Right cardiac atrium (tissue), 5 donors: ENCODE measurements around the gene RXRB. TPM values are rescaled to one million over a fixed set of nuclear protein-coding genes. Genes with fewer than 3 reads are reported as not detected.

Experiments used
- ATAC-seq, 2 donors: fragments of 200-7000 bp; cut with Tn5 transposase; one replicate each; pipeline versions ENCODE4 v1.8.0 to v1.9.1; 2020; ENCODE audit warnings: moderate library complexity in 2 of 2, mild to moderate bottlenecking in 1 of 2
- DNase-seq, 3 donors: peaks; one replicate each; pipeline ENCODE4 v3.0.0-alpha.2; 2020
- H3K27ac ChIP-seq: one replicate; pipeline ENCODE4 v1.5.1; 2013; ENCODE audit warnings: mild to moderate bottlenecking, low read length, control low read depth, moderate library complexity
- H3K27me3 ChIP-seq: one replicate; pipeline ENCODE4 v1.6.1; 2013; ENCODE audit not compliant: control insufficient read depth, insufficient read depth
- H3K4me1 ChIP-seq: one replicate; pipeline ENCODE4 v1.6.1; 2013; ENCODE audit warnings: low read length; ENCODE audit not compliant: control insufficient read depth, insufficient read depth
- H3K4me3 ChIP-seq: one replicate; pipeline ENCODE4 v1.5.1; 2013; ENCODE audit warnings: low read length, control low read depth
- H3K9me3 ChIP-seq: one replicate; pipeline ENCODE4 v1.6.1; 2013; ENCODE audit warnings: low read length; ENCODE audit not compliant: control insufficient read depth
- WGBS: extraction: QIAGEN DNeasy Blood & Tissue Kit; methylation state at CpG from one replicate; pipeline ENCODE4 v1.1.7; 2013; 5-methylcytosine and 5-hydroxymethylcytosine counted together
- intact Hi-C, 4 donors: fragments of 100-400 bp; cut with DNase I; formaldehyde crosslinking; loops; one replicate each; pipeline versions ENCODE4 v1.11.0 to v1.14.0; 2022 to 2023
- polyA plus RNA-seq: library from polyadenylated mRNA; stranded (reverse); fragments of 200-250 nt; gene quantifications from one replicate; pipeline ENCODE4 v1.2.3, GENCODE V29; 2013
- total RNA-seq, 4 donors: library from RNA; stranded (reverse); fragmentation: NEBNext Ultra II Directional; extraction: Animal tissue kit (Norgen Biotek cat#: 25700); gene quantifications; one replicate each; pipeline ENCODE4 v1.2.1, GENCODE V29; 2021
- donor health status: healthy with polysubstance abuse.
- donor health status: DM: no; HTN: yes; CAD: no.
- donor health status: DM: no; HTN: no; CAD: no.
- donor health status: DM: no; HTN: yes; CAD: no; lungs with severe emphysema.
- donor health status: DM: yes; HTN: yes; CAD: no.

Gene RXRB
- total and polyA plus RNA-seq, 5 donors = 31.7 to 44.8 (median 33.6) TPM

DNA sequence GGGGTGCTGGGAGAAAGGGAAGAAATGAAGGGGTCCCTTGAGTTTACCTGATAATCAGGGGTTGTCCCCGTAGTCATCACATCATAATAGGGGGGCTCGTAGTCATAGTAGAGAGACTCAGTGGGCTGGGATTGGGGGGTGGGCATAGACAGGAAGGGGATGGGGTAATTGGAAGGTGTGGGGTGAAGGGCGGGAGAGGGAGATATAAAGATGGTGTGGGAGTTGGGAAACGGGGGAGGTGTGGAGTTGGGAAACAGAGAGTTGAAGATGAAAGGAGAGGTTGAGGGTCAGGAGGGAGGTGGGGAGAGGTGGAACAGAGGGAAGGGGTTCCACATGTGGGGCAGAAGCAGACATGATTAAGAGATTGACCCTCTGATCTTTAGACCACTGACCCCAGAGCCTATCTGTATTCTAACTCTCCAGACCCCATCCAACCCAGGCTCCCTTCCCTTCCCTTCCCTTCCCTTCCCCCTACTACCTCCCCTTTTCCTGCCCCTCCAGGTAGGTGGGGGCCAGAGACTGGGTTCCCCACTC lies 14.7 kb downstream of the RXRB start:
- no peak for DNase-seq
- Histone ChIP-seq H3K27me3 (no peaks in the 10 kb centered on the region), H3K4me3 (no peak overlapping the region), H3K4me1 (no peaks in the 10 kb centered on the region), H3K27ac (no peak overlapping the region), H3K9me3 (no peaks in the 10 kb centered on the region)
- 90% methylated on average over 4 of the region's 4 CpGs for WGBS
- no peak for ATAC-seq
- intact Hi-C loops = no loop called here

DNA sequence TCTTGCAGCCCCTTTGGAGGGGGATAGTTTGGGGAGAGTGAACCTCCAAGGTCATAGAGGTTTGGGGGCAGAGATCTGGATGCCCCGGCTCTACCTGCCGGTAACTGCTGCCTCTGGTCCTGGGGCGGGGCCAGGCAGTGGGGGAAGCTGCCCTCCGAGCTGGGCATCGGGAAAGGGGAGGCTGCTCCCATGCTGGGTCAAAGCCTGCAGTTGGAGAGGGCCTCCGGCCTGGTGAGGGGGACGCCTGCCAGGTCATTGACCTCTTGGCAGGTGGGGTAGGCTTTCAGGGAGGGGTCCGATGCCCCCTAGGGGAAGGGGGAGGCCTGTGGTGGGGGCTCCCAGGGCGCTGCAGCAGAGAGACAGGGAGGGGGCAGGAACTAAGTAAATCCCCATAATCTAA lies 15.3 kb downstream of the RXRB start:
- ATAC-seq = no peak
- intact Hi-C loops = no loop called here
- H3K4me1 ChIP-seq = no peaks in the 10 kb centered on the region
- no peak overlapping the region for H3K27ac ChIP-seq
- no peaks in the 10 kb centered on the region for H3K27me3 ChIP-seq
- H3K9me3 ChIP-seq = no peaks in the 10 kb centered on the region
- WGBS = 79% methylated on average over 9 of the region's 9 CpGs
- peak; percentile 9 to 36 (median 16) for DNase-seq
- no peak overlapping the region for H3K4me3 ChIP-seq

- 63% methylated on average over 5 of the region's 5 CpGs for WGBS
- intact Hi-C loops = no loop called here
- no peak overlapping the region for H3K27ac ChIP-seq
- no peaks in the 10 kb centered on the region for H3K27me3 ChIP-seq
- peak in 1 of 3 donors; percentile 6 for DNase-seq
- no peak for ATAC-seq
- no peaks in the 10 kb centered on the region for H3K4me1 ChIP-seq
- no peak overlapping the region for H3K4me3 ChIP-seq
- H3K9me3 ChIP-seq = no peaks in the 10 kb centered on the region
These were observed 17.3 kb downstream of the RXRB start for GRCh38 chr6:33183071-33183683.

DNA sequence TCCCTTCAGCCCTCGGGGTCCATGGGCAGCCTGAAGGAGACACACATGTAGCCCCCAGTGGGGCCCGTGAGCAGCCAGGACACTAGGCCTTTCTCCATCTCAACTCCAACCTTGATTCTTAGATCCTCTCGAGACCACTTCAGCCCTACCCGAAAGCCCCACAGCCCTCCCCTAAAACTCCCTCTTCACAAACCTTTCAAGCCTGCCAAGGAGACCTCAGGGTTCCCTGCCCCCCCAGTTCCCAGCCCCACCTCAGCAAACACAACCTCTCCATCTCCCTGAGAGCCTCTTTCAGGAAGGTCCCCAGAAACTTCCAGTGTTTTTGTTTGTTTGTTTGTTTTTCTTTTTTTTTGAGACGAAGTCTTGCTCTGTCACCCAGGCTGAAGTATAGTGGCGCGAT lies 19.3 kb downstream of the RXRB start:
- DNase-seq = peak in 2 of 3 donors; percentile 2 to 12
- Histone ChIP-seq H3K27me3 (no peaks in the 10 kb centered on the region), H3K27ac (no peak overlapping the region), H3K9me3 (no peaks in the 10 kb centered on the region), H3K4me1 (no peaks in the 10 kb centered on the region), H3K4me3 (no peak overlapping the region)
- ATAC-seq = no peak
- WGBS = 94% methylated on average over 7 of the region's 7 CpGs
- intact Hi-C loops = no loop called here

DNA sequence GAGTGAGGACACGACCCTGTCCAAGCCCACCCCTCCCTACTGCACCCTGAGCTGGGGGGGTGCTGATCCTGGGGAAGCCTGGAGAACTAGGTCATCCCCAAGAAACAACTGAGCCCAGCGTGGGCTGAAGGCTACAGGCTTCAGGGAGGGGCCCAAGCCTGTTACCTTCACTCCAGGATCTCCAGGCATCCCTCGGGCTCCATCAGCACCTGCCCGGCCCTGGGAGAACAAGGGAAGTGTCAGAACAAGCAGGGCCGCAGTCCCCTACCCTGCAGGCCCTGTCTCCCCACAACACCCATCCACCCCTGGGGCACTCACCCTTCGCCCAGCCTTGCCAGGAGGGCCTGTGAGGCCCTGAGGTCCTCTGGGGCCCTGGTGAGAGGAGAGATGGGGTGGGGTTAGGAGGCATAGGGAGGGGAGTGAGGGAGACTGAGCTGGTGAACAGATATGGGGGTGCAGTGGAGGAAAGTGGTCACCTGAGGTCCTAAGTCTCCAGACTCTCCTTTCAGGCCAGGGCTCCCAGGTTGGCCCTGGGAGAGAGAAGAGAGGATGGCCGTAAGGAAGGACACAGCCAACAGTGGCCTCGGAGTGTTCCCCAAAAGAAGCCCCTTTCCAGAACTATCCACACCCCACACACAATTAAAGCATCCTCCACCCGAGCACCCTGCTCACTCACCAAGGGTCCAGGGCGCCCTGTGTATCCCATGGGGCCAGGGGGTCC lies 21.6 kb downstream of the RXRB start:
- Histone ChIP-seq H3K4me3 (no peak overlapping the region), H3K4me1 (no peaks in the 10 kb centered on the region), H3K27me3 (no peaks in the 10 kb centered on the region), H3K9me3 (no peaks in the 10 kb centered on the region), H3K27ac (no peak overlapping the region)
- WGBS = 88% methylated on average over 10 of the region's 10 CpGs
- intact Hi-C loops = loop anchor here in 1 of 4 donors (10.0 kb wide), 1 partner anchor 66 kb away; no protein-coding TSS in a partner anchor
- DNase-seq (peak; percentile 2 to 42 (median 33)), ATAC-seq (no peak)

DNA sequence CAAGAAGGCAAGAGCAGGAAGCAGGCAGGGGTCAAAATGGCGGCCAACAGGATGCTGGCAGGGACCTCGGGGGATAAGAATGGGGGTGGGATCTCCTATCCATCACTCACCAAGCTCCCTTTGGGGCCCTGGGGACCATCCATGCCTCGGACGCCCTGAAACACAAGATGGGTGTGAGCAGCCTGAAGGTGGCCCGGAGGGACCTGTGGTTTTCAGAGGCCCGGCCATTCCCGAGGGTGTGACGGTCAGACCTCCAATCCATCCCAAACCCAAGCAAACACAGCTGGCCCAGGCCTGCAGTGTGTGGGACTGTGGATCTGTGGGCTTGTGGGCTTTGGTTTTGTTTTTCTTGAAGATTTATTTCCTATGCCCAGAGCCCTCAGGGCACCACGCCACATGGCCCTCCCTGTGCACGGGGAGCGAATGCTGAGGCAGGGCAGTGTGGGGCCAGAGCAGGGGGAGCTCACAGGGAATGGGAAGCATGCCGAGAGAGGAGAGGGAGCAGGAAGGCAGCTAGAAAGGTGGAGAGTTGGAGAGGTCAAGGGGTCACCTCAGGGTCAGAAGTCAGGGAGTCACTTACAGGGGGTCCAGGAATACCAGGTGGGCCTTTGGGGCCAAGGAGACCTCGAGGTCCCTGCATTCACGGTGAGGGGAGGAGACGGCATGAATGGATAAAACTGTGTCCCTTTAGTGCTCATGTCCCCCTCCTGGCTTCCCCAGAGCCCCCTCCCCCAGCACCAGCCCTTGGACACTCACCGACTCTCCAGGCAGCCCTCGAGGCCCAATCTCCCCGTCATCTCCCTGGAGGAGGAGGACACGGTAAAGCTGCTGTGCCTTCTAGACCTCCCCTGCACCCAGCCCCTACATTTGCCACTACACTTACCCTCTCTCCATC lies 22.7 kb downstream of the RXRB start:
- WGBS = 87% methylated on average over 19 of the region's 19 CpGs
- intact Hi-C loops = loop anchor here in 1 of 4 donors (10.0 kb wide), 1 partner anchor 67 kb away; no protein-coding TSS in a partner anchor
- no peaks in the 10 kb centered on the region for H3K9me3 ChIP-seq
- peak; percentile 2 to 36 (median 14) for DNase-seq
- ATAC-seq = no peak
- no peak overlapping the region for H3K27ac ChIP-seq
- no peak overlapping the region for H3K4me3 ChIP-seq
- H3K27me3 ChIP-seq = no peaks in the 10 kb centered on the region
- H3K4me1 ChIP-seq = no peaks in the 10 kb centered on the region

- Histone ChIP-seq H3K4me1 (no peaks in the 10 kb centered on the region), H3K4me3 (no peak overlapping the region), H3K9me3 (no peaks in the 10 kb centered on the region), H3K27me3 (no peaks in the 10 kb centered on the region), H3K27ac (no peak overlapping the region)
- DNase-seq (peak in 1 of 3 donors; percentile 30), ATAC-seq (no peak)
- intact Hi-C loops = loop anchor here in 1 of 4 donors (10.0 kb wide), 1 partner anchor 68 kb away; no protein-coding TSS in a partner anchor
- WGBS = 92% methylated on average over 7 of the region's 7 CpGs
These were observed 23.6 kb downstream of the RXRB start for GRCh38 chr6:33176906-33177305.

DNA sequence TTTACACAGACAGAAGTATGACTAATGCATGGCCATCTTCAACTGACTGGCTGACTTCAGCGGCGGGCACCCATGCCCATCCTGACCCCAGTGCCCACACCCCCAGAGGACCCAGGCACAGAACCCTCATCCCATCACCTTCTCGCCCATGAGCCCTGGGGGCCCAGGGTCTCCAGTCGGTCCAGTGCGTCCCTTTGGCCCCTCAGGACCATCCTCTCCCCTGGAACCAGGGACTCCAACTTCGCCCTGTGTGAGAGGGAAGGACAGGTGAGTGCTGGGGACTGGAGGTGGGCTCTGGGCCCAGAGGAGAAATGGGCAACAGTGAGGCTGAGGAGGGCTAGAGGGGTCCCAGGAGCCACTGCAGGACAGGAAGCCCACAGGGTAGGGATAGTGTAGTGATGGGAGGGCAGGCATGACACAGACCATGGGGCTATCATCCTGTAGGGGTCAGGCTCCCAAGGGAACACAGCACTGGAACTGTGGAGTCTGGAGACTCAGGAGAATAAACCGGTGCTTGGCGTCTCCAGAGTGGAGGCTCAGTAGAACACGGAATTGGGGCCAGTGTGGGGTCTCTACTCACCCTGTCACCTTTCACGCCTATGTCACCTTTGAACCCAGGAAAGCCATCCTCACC lies 24.9 kb downstream of the RXRB start:
- intact Hi-C loops = loop anchor here in 1 of 4 donors (10.0 kb wide), 1 partner anchor 69 kb away; no protein-coding TSS in a partner anchor
- Histone ChIP-seq H3K4me3 (no peak overlapping the region), H3K27me3 (no peaks in the 10 kb centered on the region), H3K4me1 (no peaks in the 10 kb centered on the region), H3K9me3 (no peaks in the 10 kb centered on the region), H3K27ac (no peak overlapping the region)
- 82% methylated on average over 10 of the region's 10 CpGs for WGBS
- ATAC-seq (no peak), DNase-seq (peak in 2 of 3 donors; percentile 4 to 15)

DNA sequence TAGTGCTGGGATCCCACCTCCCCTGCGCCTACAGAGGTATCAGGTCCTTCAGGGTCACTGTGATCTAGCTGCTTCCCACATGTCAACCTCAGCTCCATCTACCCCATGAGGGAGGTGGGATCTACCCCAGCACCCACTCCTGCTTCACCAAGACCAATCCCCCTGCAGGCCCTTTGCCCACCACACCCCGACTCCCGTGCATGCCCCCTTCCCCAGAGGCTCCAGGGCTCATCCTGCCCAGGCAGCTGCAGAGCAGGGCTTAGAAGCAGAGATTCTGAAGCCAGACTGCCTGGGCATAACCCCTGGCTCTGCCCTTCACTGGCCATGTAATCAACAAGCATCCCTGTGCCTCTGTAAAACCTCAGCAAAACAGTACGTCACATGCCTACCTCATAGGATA lies 25.7 kb downstream of the RXRB start:
- Histone ChIP-seq H3K27ac (no peak overlapping the region), H3K4me1 (no peaks in the 10 kb centered on the region), H3K4me3 (no peak overlapping the region), H3K9me3 (no peaks in the 10 kb centered on the region), H3K27me3 (no peaks in the 10 kb centered on the region)
- peak in 1 of 3 donors; percentile 17 for DNase-seq
- intact Hi-C loops = loop anchor here in 2 of 4 donors (5.0 to 10.0 kb wide), 2 partner anchors 68 to 70 kb away; no protein-coding TSS in a partner anchor
- 89% methylated on average over 4 of the region's 4 CpGs for WGBS
- no peak for ATAC-seq

- ATAC-seq = no peak
- Histone ChIP-seq H3K27ac (no peak overlapping the region), H3K27me3 (no peaks in the 10 kb centered on the region), H3K9me3 (no peaks in the 10 kb centered on the region), H3K4me1 (no peaks in the 10 kb centered on the region), H3K4me3 (no peak overlapping the region)
- peak; percentile 2 to 25 (median 11) for DNase-seq
- intact Hi-C loops = loop anchor here in 2 of 4 donors (5.0 to 10.0 kb wide), 2 partner anchors 69 to 71 kb away; no protein-coding TSS in a partner anchor
- WGBS = 75% methylated on average over 11 of the region's 11 CpGs
These were observed 26.8 kb downstream of the RXRB start for GRCh38 chr6:33173535-33174180.
